Measurements from ENCODE around the gene PCNX2.

- TF ChIP-seq PHF8 (conservative IDR thresholded peaks at IDR 0.05; ENCODE audit: low read depth, low read length) (no peak), RXRA (IDR thresholded peaks at IDR 0.05; ENCODE audit: insufficient read depth, low read depth, low read length) (no peak), POLR2AphosphoS5 (IDR thresholded peaks at IDR 0.05; ENCODE audit: low read depth, low read length) (no peak)
Observed at GRCh38 chr1:232943679-232944252, 351.8 kb downstream of the PCNX2 start.
